Measurements from ENCODE around the gene SLC13A3. TPM values are rescaled to one million over a fixed set of nuclear protein-coding genes. Genes with fewer than 3 reads are reported as not detected.

SLC13A3 gene
- total RNA-seq, 1 donor from 2014 or later: 0.30 TPM

- Histone ChIP-seq H3K27me3 (ENCODE audit: low read depth) (no peaks in the 10 kb centered on the region), H3K4me3 (no peak overlapping the region), H3K36me3 (no peaks in the 10 kb centered on the region), H3K27ac (replicated peaks) (no peak overlapping the region), H3K9me3 (replicated peaks) (peaks cover 15% of the 10 kb centered on the region), H3K4me1 (no peaks in the 10 kb centered on the region)
- intact Hi-C loops (cut with micrococcal nuclease): no loop called here
- TF ChIP-seq CTCF (IDR thresholded peaks at IDR 0.05; ENCODE audit: borderline replicate concordance): no peak
- no peak for DNase-seq
These were observed 15.0 kb upstream of the SLC13A3 start for GRCh38 chr20:46666306-46666705.

- peaks cover 12% of the 10 kb centered on the region for H3K9me3 ChIP-seq (replicated peaks)
- H3K27ac ChIP-seq (replicated peaks): no peak overlapping the region
- TF ChIP-seq CTCF (IDR thresholded peaks at IDR 0.05; ENCODE audit: borderline replicate concordance): no peak
- H3K4me1 ChIP-seq: no peaks in the 10 kb centered on the region
- H3K36me3 ChIP-seq: no peaks in the 10 kb centered on the region
- no peak for DNase-seq
- no peak overlapping the region for H3K4me3 ChIP-seq
- intact Hi-C loops (cut with micrococcal nuclease): no loop called here
- H3K27me3 ChIP-seq (ENCODE audit: low read depth): no peaks in the 10 kb centered on the region
These were observed 14.3 kb upstream of the SLC13A3 start for GRCh38 chr20:46665602-46666001.

GRCh38 chr20:46663531-46663930 is 12.3 kb upstream of the SLC13A3 start:
- DNase-seq: no peak
- no peaks in the 10 kb centered on the region for H3K4me1 ChIP-seq
- H3K27ac ChIP-seq (replicated peaks): no peak overlapping the region
- intact Hi-C loops (cut with micrococcal nuclease): no loop called here
- TF ChIP-seq CTCF (IDR thresholded peaks at IDR 0.05; ENCODE audit: borderline replicate concordance): no peak
- peaks cover 9% of the 10 kb centered on the region for H3K9me3 ChIP-seq (replicated peaks)
- no peak overlapping the region for H3K4me3 ChIP-seq
- H3K27me3 ChIP-seq (ENCODE audit: low read depth): no peaks in the 10 kb centered on the region
- no peaks in the 10 kb centered on the region for H3K36me3 ChIP-seq

GRCh38 chr20:46661659-46662058 is 10.4 kb upstream of the SLC13A3 start:
- Histone ChIP-seq H3K36me3 (no peaks in the 10 kb centered on the region), H3K27ac (replicated peaks) (no peak overlapping the region), H3K4me3 (no peak overlapping the region), H3K27me3 (ENCODE audit: low read depth) (no peaks in the 10 kb centered on the region), H3K9me3 (replicated peaks) (peaks cover 9% of the 10 kb centered on the region), H3K4me1 (no peaks in the 10 kb centered on the region)
- no peak for TF ChIP-seq CTCF (IDR thresholded peaks at IDR 0.05; ENCODE audit: borderline replicate concordance)
- intact Hi-C loops (cut with micrococcal nuclease): no loop called here
- DNase-seq: no peak

GRCh38 chr20:46660487-46660886 is 9.2 kb upstream of the SLC13A3 start:
- Histone ChIP-seq H3K27ac (replicated peaks) (no peak overlapping the region), H3K9me3 (replicated peaks) (peaks cover 9% of the 10 kb centered on the region), H3K36me3 (no peaks in the 10 kb centered on the region), H3K4me1 (no peaks in the 10 kb centered on the region), H3K27me3 (ENCODE audit: low read depth) (no peaks in the 10 kb centered on the region), H3K4me3 (no peak overlapping the region)
- no peak for TF ChIP-seq CTCF (IDR thresholded peaks at IDR 0.05; ENCODE audit: borderline replicate concordance)
- DNase-seq: no peak
- intact Hi-C loops (cut with micrococcal nuclease): no loop called here

GRCh38 chr20:46657618-46658017 is 6.4 kb upstream of the SLC13A3 start:
- Histone ChIP-seq H3K4me1 (no peaks in the 10 kb centered on the region), H3K9me3 (replicated peaks) (peaks cover 9% of the 10 kb centered on the region), H3K36me3 (no peaks in the 10 kb centered on the region), H3K4me3 (no peak overlapping the region), H3K27me3 (ENCODE audit: low read depth) (peaks cover 25% of the 10 kb centered on the region), H3K27ac (replicated peaks) (no peak overlapping the region)
- no peak for DNase-seq
- intact Hi-C loops (cut with micrococcal nuclease): no loop called here
- TF ChIP-seq CTCF (IDR thresholded peaks at IDR 0.05; ENCODE audit: borderline replicate concordance): no peak

All from left ventricle myocardium inferior (tissue), 1 donor.